ENCODE results near the gene SORCS2. TPM values are rescaled to one million over a fixed set of nuclear protein-coding genes. Genes with fewer than 3 reads are reported as not detected.
A peak's percentile ranks its signal among the peaks of the same experiment; 100 is the strongest.

The SORCS2 gene
- total RNA-seq, 6 experiments from 2014 or later = 0.18 to 6.2 (median 3.1) TPM

- peak in 1 of 3 donors; percentile 11 for DNase-seq
- intact Hi-C loops (cut with DNase I) = loop anchor here in 1 of 2 donors (10.0 kb wide), 1 partner anchor 50 kb away; no protein-coding TSS in a partner anchor
- 81% methylated on average over 7 of the region's 13 CpGs for WGBS (ENCODE audit: insufficient coverage, low coverage, low lambda C conversion rate, missing lambda C conversion rate)
- no peaks in the 10 kb centered on the region for H3K27me3 ChIP-seq
- no peak for TF ChIP-seq POLR2A (IDR thresholded peaks at IDR 0.05)
- no peak for TF ChIP-seq CTCF (IDR thresholded peaks at IDR 0.05)
- no peaks in the 10 kb centered on the region for H3K9me3 ChIP-seq
- no peaks in the 10 kb centered on the region for H3K36me3 ChIP-seq
- no peaks in the 10 kb centered on the region for H3K4me1 ChIP-seq
- ATAC-seq = no peak
- H3K4me3 ChIP-seq = no peak overlapping the region
- no peak overlapping the region for H3K27ac ChIP-seq
Observed at GRCh38 chr4:7425124-7425523, 232.8 kb downstream of the SORCS2 start.

GRCh38 chr4:7425591-7426468, 233.5 kb downstream of the SORCS2 start:
- H3K4me1 ChIP-seq = no peaks in the 10 kb centered on the region
- no peak for ATAC-seq
- DNase-seq = peak; percentile 10 to 35 (median 31)
- no peaks in the 10 kb centered on the region for H3K36me3 ChIP-seq
- H3K4me3 ChIP-seq = no peak overlapping the region
- TF ChIP-seq POLR2A (IDR thresholded peaks at IDR 0.05) = no peak
- TF ChIP-seq CTCF (IDR thresholded peaks at IDR 0.05) = no peak
- intact Hi-C loops (cut with DNase I) = loop anchor here in 1 of 2 donors (10.0 kb wide), 1 partner anchor 51 kb away; no protein-coding TSS in a partner anchor
- H3K27ac ChIP-seq = no peak overlapping the region
- H3K27me3 ChIP-seq = no peaks in the 10 kb centered on the region
- no peaks in the 10 kb centered on the region for H3K9me3 ChIP-seq
- WGBS (ENCODE audit: insufficient coverage, low coverage, low lambda C conversion rate, missing lambda C conversion rate) = 80% methylated on average over 14 of the region's 28 CpGs

DNA sequence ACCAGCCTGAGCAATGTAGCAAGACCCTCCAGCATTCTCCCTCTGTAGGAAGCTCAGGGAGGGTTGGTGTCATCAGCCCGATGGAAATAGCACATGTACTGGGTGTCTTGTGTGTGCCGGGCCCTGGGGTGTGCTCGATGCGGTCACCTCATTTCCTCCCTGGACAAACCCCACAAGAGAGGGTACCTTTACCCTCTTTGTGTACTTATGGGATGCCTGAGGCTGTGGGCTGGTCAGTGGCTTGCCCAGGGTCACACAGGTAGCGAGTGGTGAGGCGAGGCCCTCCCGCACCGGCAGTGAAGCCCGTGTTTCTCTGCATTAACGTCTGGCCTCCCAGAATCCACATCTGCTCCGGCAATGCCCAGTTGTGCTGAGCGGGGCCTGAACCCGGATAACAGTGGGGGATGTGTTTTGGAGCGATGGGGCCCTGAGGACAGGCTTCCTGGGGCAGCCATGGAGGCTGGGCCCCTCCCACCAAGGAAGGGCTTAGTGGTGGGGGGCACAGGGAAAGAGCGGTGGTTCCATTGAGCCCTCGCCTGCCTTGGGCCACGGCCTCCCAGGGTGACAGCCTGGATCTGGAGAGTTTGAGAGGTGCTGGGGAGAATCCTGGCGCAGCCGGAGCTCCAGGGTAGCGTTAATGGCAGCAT, 234.3 kb downstream of the SORCS2 start:
- H3K27me3 ChIP-seq = no peaks in the 10 kb centered on the region
- H3K36me3 ChIP-seq = no peaks in the 10 kb centered on the region
- H3K9me3 ChIP-seq = no peaks in the 10 kb centered on the region
- no peak overlapping the region for H3K4me3 ChIP-seq
- H3K27ac ChIP-seq = no peak overlapping the region
- no CpG with 5 or more reads among the region's 20 CpGs for whole genome bisulfite sequencing (ENCODE audit: insufficient coverage, low coverage, low lambda C conversion rate, missing lambda C conversion rate)
- no peaks in the 10 kb centered on the region for H3K4me1 ChIP-seq
- intact Hi-C loops (cut with DNase I) = loop anchor here in 1 of 2 donors (10.0 kb wide), 1 partner anchor 52 kb away; no protein-coding TSS in a partner anchor
- DNase-seq (peak in 2 of 3 donors; percentile 25 to 37), ATAC-seq (no peak)
- no peak for TF ChIP-seq POLR2A (IDR thresholded peaks at IDR 0.05)
- TF ChIP-seq CTCF (IDR thresholded peaks at IDR 0.05) = no peak

DNA sequence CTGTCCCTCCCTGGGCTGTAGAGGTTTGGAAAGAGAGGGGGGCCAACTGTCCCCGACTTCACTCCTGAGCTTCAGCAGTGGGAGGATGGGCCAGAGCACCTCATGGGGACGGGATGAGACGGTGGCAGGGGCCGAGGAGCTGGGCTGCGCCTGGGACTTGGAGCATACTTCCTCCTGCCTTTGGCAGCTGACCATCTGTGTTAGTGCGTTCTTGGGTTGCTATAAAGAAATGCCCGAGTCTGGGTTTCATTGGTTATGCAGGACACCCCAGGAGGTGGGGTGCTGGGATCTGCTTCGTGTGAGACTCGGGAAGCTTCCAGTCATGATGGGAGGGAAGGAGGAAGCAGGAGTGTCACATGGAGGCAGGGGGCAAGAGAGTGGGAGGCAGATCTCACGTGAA, 235.0 kb downstream of the SORCS2 start:
- Histone ChIP-seq H3K4me1 (no peaks in the 10 kb centered on the region), H3K27ac (no peak overlapping the region), H3K4me3 (no peak overlapping the region), H3K36me3 (no peaks in the 10 kb centered on the region), H3K9me3 (no peaks in the 10 kb centered on the region), H3K27me3 (no peaks in the 10 kb centered on the region)
- intact Hi-C loops (cut with DNase I) = loop anchor here in 1 of 2 donors (10.0 kb wide), 1 partner anchor 53 kb away; no protein-coding TSS in a partner anchor
- DNase-seq (peak; percentile 8 to 40 (median 37)), ATAC-seq (no peak)
- 33% methylated on average over 1 of the region's 10 CpGs for WGBS (ENCODE audit: insufficient coverage, low coverage, low lambda C conversion rate, missing lambda C conversion rate)
- TF ChIP-seq POLR2A (IDR thresholded peaks at IDR 0.05) (no peak), CTCF (IDR thresholded peaks at IDR 0.05) (no peak)

All from right lobe of liver (tissue), 6 donors.